Activated CD8-positive, alpha-beta memory T cell treated with anti-CD3 and anti-CD28 coated beads, Interleukin-2, amount 50 U/mL, for 1 hour (primary cell): ENCODE results near the gene CCR8.
A peak's percentile ranks its signal among the peaks of the same experiment; 100 is the strongest.
"Not testable (repeated sequence)": the region's sequence is repeated elsewhere in the genome, so short reads cannot be mapped to it uniquely, and the experiment has no call there.

Experiments used
- DNase-seq: peaks from one replicate; pipeline ENCODE4 v3.0.0-alpha.2; 2020; ENCODE audit errors: extremely low read depth

CCR8 gene

GRCh38 chr3:39349080-39349479 lies 19.6 kb downstream of the CCR8 start:
- no peak for DNase-seq

GRCh38 chr3:39350714-39351113 lies 21.2 kb downstream of the CCR8 start:
- no peak for DNase-seq

- DNase-seq = not testable (repeated sequence)
Measured at GRCh38 chr3:39351134-39351533, 21.6 kb downstream of the CCR8 start.

- DNase-seq = not testable (repeated sequence)
Measured at GRCh38 chr3:39353168-39353927, 23.8 kb downstream of the CCR8 start.

GRCh38 chr3:39358333-39358732 lies 28.8 kb downstream of the CCR8 start:
- no peak for DNase-seq

- no peak for DNase-seq
Measured at GRCh38 chr3:39361252-39361927, 31.9 kb downstream of the CCR8 start.

- no peak for DNase-seq
Measured at GRCh38 chr3:39362192-39362591, 32.7 kb downstream of the CCR8 start.

GRCh38 chr3:39362812-39363211 lies 33.3 kb downstream of the CCR8 start:
- DNase-seq = no peak

GRCh38 chr3:39370450-39370849 lies 40.9 kb downstream of the CCR8 start:
- DNase-seq = not testable (repeated sequence)

GRCh38 chr3:39372833-39373232 lies 43.3 kb downstream of the CCR8 start:
- DNase-seq = no peak

- DNase-seq = no peak
Measured at GRCh38 chr3:39376959-39377634, 47.6 kb downstream of the CCR8 start.

- DNase-seq = peak; percentile 12
Measured at GRCh38 chr3:39378088-39378487, 48.6 kb downstream of the CCR8 start.

- no peak for DNase-seq
Measured at GRCh38 chr3:39378957-39379777, 49.7 kb downstream of the CCR8 start.

GRCh38 chr3:39379778-39380155 lies 50.3 kb downstream of the CCR8 start:
- DNase-seq = no peak

- DNase-seq = no peak
Measured at GRCh38 chr3:39381432-39381831, 51.9 kb downstream of the CCR8 start.
